Activated CD8-positive, alpha-beta memory T cell treated with anti-CD3 and anti-CD28 coated beads for 36 hours (primary cell): Measurements from ENCODE around the gene STARD10. TPM values are rescaled to one million over a fixed set of nuclear protein-coding genes. Genes with fewer than 3 reads are reported as not detected.

ENCODE experiments used
- CTCF ChIA-PET: fragments of 350-600 bp; sonication (Branson Sonifier 250); formaldehyde crosslinking; loops from one replicate; lab custom pipeline; 2021; ENCODE audit warnings: antibody characterized with exemption; lab: Charles Lee
- POLR2A ChIA-PET: fragments of 350-600 bp; sonication (Branson Sonifier 250); formaldehyde crosslinking; loops from one replicate; lab custom pipeline; 2021; ENCODE audit warnings: antibody characterized with exemption; lab: Charles Lee
- total RNA-seq, 2 experiments: library from RNA; stranded (reverse); gene quantifications; one replicate each; pipeline ENCODE4 v1.2.3, GENCODE V29; 2021

Gene STARD10, protein sequence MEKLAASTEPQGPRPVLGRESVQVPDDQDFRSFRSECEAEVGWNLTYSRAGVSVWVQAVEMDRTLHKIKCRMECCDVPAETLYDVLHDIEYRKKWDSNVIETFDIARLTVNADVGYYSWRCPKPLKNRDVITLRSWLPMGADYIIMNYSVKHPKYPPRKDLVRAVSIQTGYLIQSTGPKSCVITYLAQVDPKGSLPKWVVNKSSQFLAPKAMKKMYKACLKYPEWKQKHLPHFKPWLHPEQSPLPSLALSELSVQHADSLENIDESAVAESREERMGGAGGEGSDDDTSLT
- total RNA-seq = 10 to 100 TPM in 1 of 2 experiments, 1 to 10 TPM in 1; 7.8 to 11.4 TPM

DNA sequence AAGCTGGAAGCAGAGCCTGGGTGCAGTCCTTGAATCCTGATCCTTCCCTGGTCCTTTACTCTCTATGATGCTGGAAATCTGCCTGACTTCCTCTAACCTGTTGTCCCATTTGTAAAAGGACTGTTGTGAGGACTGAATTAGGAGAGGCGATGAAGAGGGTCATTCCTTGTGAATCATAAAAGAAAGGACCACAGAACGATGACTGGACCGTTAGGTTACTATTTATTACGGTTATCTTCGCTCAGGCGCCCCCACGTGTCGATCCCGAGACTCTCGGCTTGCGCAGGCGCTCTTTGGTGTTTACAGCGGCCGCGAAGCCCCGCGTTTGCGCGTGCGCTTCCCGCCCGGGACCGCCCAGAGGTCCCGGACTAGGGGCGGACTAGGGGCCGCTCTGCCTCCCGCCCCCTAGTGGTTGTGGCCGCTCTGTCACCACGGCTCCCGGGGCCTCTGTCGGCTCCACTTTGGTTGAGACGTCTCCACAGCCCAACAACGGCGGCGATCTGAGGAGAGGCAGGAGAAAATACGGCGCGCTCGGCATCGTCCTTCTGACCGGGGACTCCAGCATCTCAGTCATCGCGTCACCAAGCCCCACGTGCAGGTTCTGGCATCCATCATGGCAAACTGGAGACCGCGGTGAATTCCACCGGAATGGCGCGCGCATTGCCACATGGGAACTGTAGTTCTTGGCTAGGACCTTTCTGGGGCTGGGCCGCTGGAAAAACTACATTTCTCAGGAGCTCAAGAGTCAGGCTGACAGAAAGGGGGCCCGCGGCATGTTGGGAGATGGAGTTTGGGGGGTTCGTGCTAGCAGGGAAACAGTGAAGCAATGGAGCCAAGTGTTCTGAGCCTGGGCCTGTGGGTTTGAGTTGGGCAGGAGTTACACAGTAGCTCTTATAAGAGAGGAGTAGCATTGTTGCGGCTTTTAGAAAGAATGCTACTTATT lies at the start of gene STARD10:
Gene STARD10, minus strand, starts transcription at position 623 of the 943 bp plus-strand sequence. CDS start 12,866 bp downstream, outside the sequence.
- POLR2A ChIA-PET = interaction anchor here (0.8 to 1.9 kb wide), 9 partner anchors 9 to 72 kb away, joined by 3 to 9 read pairs (median 4); no protein-coding TSS in a partner anchor
- CTCF ChIA-PET = interaction anchor here (0.6 to 4.3 kb wide), 24 partner anchors 11 to 1241 kb away, joined by 3 to 59 read pairs (median 4); partner anchors contain the start of gene ARAP1

- POLR2A ChIA-PET = no interaction called here
- CTCF ChIA-PET = no interaction called here
These were observed 48.9 kb upstream of the STARD10 start for GRCh38 chr11:72842653-72843330.

DNA sequence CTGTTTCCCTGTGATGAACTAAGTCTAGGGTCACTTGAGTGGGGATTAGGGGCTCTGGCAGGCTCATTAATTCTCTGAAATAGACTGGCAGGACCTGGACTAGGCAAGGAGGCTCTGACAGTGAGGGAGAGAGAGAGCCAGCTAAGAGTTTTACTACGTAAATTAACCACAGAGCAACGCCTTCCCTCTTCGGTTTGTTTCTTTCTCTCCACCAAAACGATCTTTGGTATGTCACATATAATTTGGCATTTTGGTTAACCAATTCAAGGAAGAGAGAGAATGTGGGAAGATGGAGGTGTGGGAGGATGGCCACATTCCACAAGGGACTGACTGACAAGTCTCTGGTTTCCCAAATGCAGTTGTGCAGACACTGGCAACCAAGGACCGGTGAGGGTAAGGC lies 48.3 kb upstream of the STARD10 start:
- POLR2A ChIA-PET = no interaction called here
- CTCF ChIA-PET = no interaction called here

GRCh38 chr11:72841397-72841796 lies 47.5 kb upstream of the STARD10 start:
- POLR2A ChIA-PET = no interaction called here

GRCh38 chr11:72840780-72841179 lies 46.9 kb upstream of the STARD10 start:
- ChIA-PET POLR2A (no interaction called here), CTCF (interaction anchor here (0.9 kb wide), 1 partner anchor 8 kb away, joined by 4 read pairs; no protein-coding TSS in a partner anchor)

More at GRCh38 chr11:72841397-72841796, 47.5 kb upstream of the STARD10 start:
- CTCF ChIA-PET = interaction anchor here (0.7 to 0.9 kb wide), 2 partner anchors 9 to 319 kb away, joined by 4 to 6 read pairs; no protein-coding TSS in a partner anchor

DNA sequence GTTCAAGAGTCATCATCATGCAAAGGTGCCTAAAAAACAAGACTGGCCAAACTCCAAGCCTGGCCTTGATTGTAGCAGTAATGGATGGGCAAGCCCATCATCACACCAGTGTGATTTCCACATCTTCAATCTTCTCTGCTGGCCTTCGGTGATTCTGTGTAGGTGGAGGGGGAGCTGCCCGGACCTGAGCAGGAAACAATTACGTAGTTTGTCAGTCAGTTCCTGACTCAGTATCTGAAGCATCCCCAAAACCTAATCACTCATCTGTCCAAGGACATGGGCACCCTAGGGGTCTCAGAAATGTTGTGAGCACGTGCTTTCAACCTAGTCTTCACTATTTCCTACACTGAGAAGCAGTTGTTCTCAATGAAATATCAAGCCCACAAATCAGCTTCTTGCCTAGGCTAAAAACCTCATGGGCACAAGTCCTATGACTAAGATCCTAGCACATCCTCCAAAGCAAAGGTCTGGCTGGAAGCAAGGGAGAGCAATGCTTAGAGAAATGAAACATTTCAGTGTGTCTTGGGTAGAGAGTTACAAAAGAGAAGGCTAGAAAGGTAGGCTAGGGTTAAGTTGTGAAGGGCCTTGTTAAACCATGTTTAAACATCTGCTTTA lies 45.0 kb upstream of the STARD10 start:
- ChIA-PET POLR2A (no interaction called here), CTCF (no interaction called here)

DNA sequence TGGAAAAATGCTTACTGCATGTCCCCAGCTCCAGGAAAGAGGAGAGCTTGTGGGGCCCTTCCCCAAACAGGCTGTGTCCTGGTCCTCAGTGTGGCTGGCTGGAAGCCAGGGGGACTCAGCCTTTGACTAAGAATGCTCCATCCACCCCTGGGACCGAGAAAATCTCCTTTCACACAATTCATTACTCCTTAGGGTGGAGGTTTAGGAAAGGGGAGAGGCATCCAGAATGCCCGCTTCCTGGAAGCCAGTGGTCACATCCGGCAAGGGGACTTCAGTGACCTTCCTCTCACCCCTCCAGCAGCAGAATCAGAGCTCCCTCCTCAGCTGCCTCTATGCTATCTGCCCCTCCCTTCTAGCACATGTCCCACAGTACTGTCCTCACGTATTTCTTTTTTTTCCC lies 42.3 kb upstream of the STARD10 start:
- CTCF ChIA-PET = interaction anchor here (0.8 kb wide), 1 partner anchor 111 kb away, joined by 3 read pairs; no protein-coding TSS in a partner anchor
- POLR2A ChIA-PET = no interaction called here

DNA sequence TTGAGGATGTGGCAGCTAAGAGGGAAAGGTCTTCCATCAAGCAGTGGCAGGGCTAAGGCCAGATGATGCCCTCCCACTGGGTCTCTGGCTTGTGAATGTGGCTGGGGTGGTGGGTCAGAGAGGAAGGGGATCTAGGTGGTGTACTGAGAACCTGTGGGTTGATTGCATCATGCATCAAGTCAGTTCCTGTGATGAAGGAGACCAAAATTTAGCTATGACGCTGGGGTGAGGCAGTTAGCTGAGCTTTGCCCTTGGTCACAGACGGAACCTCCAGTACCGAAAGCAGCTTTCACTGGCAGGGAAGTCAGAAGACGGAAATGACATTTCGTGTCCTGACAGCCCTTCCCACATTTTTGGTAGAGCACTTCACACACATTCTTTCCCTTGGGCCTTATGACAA lies 41.1 kb upstream of the STARD10 start:
- CTCF ChIA-PET = interaction anchor here (4.7 kb wide), 1 partner anchor 344 kb away, joined by 25 read pairs; no protein-coding TSS in a partner anchor
- POLR2A ChIA-PET = interaction anchor here (0.8 kb wide), 1 partner anchor 568 kb away, joined by 4 read pairs; no protein-coding TSS in a partner anchor

DNA sequence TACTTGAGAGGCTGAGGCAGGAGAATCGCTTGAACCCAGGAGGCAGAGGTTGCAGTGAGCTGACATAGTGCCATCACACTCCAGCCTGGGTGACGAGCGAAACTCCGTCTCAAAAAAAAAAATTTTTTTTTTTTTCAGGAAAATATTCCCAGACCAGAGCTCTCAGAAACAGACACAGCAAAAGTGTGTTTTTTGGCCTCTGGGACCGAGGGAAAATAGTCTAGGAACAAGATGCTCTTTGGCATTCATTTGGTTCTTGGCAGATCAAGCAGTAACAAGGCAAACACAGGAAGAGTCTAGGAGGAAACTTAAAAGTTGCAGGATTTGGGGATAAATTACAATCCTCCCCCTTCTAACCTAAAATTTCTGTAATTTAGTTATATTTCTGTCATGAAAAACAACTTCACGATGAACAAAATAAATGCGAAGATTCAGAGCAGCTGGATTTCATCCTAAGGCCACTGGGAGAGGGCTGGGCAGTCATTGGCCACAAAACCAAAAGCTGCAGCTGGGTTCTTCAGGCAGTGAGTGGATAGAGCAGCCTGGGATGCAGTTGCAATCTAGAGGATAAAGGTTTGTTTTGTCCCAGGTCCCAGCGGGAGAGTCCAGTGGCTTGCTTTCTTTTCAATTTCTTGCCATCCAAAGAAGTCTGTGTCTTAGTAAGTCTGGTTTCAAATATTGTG lies 40.1 kb upstream of the STARD10 start:
- POLR2A ChIA-PET = interaction anchor here (0.8 kb wide), 1 partner anchor 569 kb away, joined by 4 read pairs; no protein-coding TSS in a partner anchor
- CTCF ChIA-PET = interaction anchor here (0.6 to 4.7 kb wide), 5 partner anchors 10 to 345 kb away, joined by 3 to 25 read pairs (median 3); no protein-coding TSS in a partner anchor

DNA sequence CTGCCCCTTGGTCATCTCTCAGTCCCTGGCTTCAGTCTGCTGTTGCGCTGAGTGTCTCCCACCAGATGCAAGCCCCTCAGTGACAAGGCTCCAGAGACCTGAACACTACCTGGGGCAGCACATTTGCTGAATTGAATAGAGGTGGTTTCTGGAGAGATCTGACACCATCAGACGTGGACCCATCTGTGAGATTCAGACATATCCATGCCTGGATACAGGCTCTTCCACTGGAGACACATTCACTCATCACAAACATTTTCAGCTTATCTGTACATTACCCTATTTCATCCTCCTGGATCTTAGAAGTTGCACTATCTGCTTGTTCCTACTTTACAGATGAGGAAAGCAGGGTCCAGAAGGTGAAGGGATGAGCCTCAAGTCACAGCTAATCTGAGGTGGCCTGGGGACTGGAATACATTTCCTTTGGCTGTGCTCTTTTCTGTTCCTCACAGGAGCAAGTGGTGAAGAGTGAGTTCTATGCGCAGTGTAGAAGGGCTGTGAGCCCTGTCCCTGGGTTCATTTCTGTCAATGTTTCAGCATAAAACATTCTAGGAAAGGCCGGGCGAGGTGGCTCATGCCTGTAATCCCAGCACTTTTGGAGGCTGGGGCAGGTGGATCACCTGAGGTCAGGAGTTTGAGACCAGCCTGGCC lies 39.4 kb upstream of the STARD10 start:
- ChIA-PET POLR2A (no interaction called here), CTCF (interaction anchor here (0.8 to 4.7 kb wide), 6 partner anchors 8 to 345 kb away, joined by 3 to 25 read pairs (median 3); no protein-coding TSS in a partner anchor)

DNA sequence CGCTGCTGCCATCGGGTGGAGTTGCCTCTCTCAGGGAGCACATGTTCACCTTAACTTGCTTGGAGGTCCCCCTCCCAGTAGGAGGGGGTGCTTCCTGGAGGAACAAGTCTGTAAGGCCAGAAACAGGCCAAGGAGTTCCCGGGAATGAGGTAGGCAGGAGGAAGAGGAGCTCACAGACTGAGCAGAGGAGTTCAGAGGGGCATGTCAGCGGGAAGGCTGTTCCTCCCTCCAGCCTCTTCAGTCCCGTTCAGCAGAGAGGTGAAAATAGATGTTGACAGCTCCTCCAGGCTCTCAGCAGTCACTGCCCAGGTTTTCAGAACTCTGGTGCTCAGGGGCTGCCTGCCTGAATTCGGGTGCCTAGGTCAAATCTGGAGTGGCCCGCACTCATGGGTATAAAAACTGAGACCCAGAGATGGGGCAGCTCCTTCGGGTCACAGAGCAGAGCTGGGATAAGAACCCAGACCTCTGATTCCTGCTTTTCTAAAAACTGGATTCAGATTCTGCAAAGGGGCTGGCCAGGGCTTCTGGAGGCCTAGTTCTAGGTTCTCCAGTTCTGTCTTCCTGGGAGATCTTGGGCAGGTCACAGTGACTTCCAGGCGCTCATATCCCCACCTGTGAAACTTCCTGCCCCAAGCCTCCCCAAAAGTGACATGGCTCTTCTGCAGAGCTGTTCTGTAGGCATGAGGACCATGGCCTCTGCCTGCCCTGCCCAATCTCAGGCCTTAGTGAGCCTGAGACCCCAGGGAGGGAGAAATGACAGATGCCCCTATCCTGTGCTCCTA lies 38.6 kb upstream of the STARD10 start:
- ChIA-PET POLR2A (no interaction called here), CTCF (interaction anchor here (0.6 to 4.7 kb wide), 9 partner anchors 9 to 346 kb away, joined by 3 to 25 read pairs (median 4); no protein-coding TSS in a partner anchor)

- ChIA-PET POLR2A (interaction anchor here (0.5 to 0.8 kb wide), 2 partner anchors 9 to 423 kb away, joined by 3 to 5 read pairs; no protein-coding TSS in a partner anchor), CTCF (interaction anchor here (0.9 to 4.7 kb wide), 8 partner anchors 9 to 347 kb away, joined by 3 to 25 read pairs (median 5); no protein-coding TSS in a partner anchor)
These were observed 37.9 kb upstream of the STARD10 start for GRCh38 chr11:72831521-72832300.

DNA sequence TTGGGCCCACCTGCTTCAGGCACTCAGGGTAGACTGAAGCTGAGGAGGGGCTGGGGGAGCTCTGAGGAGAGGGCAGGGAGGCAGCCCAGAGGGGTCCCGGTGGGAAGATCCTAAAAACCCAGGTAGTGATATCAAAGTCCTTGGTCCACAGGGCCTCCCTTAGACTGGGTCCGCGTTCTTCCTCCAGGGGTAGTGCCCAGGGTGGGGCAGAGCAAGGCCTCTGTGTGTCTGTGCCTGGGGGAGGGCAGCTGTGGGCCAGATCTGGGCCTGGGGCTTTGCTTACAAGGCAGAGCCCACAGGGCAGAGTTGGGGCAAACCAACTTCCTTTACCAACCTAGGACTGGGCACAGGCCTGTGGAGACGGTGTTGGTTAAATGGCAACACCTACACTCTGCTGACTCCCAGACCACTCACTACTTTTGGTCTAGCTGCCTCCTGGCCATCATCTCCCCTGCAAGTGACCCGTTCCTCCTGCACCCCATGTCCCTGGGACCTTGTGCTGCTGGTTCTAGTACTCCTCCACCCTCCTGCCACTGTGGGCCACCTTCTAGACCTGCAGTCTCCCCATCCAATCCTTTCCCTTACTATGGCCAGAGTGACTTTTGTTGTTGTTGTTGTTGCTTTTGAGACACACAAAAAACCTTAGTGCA lies 36.2 kb upstream of the STARD10 start:
- ChIA-PET CTCF (interaction anchor here (0.5 to 2.4 kb wide), 3 partner anchors 12 to 1297 kb away, joined by 3 to 6 read pairs (median 4); no protein-coding TSS in a partner anchor), POLR2A (no interaction called here)

DNA sequence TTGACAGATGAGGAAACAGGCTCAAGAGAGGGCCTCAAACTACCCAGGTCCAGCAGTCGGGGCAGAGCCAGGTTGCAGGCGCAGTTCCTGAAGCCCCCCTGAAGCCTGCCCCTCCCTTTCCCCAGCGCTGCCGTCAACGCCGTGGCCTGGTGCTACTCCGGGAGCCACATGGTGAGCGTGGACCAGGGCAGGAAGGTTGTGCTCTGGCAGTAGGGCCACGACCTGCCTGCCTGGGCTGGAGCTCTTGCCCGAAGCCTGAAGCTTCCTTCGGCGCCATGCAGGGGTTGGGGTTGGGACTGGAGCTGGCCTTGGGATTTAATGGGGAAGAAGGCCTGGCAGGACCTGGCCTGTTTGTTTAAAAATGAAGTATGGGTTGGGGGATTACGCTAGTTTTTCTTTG lies 35.3 kb upstream of the STARD10 start:
- POLR2A ChIA-PET = no interaction called here

DNA sequence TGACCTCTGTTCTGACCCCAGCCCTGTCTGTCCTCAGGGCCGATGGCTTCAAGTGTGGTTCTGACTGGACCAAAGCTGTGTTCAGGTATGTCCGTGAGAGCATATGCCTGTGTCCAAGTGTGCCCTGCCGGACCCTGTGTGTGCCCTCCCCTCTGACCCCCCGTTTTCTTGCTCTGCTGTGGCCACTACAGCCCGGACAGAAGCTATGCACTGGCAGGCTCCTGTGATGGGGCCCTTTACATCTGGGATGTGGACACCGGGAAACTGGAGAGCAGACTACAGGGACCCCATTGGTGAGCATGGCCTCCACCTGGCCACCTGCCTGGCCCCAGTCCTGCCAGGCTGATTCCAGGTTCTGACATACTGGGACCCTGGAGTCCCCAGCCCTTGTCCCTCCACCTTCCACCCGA lies 34.9 kb upstream of the STARD10 start:
- ChIA-PET POLR2A (interaction anchor here (0.6 to 1.3 kb wide), 3 partner anchors 10 to 126 kb away, joined by 3 to 4 read pairs (median 3); no protein-coding TSS in a partner anchor), CTCF (interaction anchor here (1.3 to 2.4 kb wide), 3 partner anchors 16 to 46 kb away, joined by 4 to 7 read pairs (median 4); no protein-coding TSS in a partner anchor)

More for the DNA sequence above, 35.3 kb upstream of the STARD10 start:
- CTCF ChIA-PET = interaction anchor here (2.4 kb wide), 1 partner anchor 11 kb away, joined by 6 read pairs; no protein-coding TSS in a partner anchor
